Tibial nerve (tissue), 4 donors: ENCODE data around the gene CORO2A. TPM values are rescaled to one million over a fixed set of nuclear protein-coding genes. Genes with fewer than 3 reads are reported as not detected.
A peak's percentile ranks its signal among the peaks of the same experiment; 100 is the strongest.

Source experiments
- DNase-seq, 2 donors: peaks; one replicate each; pipeline ENCODE4 v3.0.0-alpha.2; 2019; ENCODE audit warnings: low spot score in 2 of 2
- H3K27ac ChIP-seq, 4 donors: fragments of 200-600 bp; sonication (generic) in 3 of 4; one replicate each; pipeline ENCODE4 v1.5.1; 2017 to 2019; ENCODE audit warnings: mild to moderate bottlenecking in 1 of 4
- H3K27me3 ChIP-seq, 2 donors: fragments of 200-600 bp; sonication (generic) in 1 of 2; one replicate each; pipeline versions ENCODE4 v1.5.1 to v1.6.0; 2017 to 2019
- H3K36me3 ChIP-seq, 3 donors: fragments of 200-600 bp; sonication (generic); one replicate each; pipeline ENCODE4 v1.5.1; 2018 to 2019
- H3K4me1 ChIP-seq, 4 donors: fragments of 200-600 bp; sonication (generic) in 3 of 4; one replicate each; pipeline ENCODE4 v1.5.1; 2017 to 2019
- H3K4me3 ChIP-seq, 4 donors: fragments of 200-600 bp; sonication (generic) in 3 of 4; one replicate each; pipeline ENCODE4 v1.5.1; 2017 to 2019; ENCODE audit warnings: mild to moderate bottlenecking in 1 of 4, moderate library complexity in 1 of 4
- H3K9me3 ChIP-seq, 4 donors: fragments of 200-600 bp; sonication (generic) in 3 of 4; one replicate each; pipeline ENCODE4 v1.5.1; 2017 to 2019
- EP300 ChIP-seq, 2 donors: sonication (generic); formaldehyde crosslinking; IDR thresholded peaks; one replicate each; pipeline ENCODE4 v1.6.1; 2017; ENCODE audit warnings: antibody characterized with exemption in 2 of 2, mild to moderate bottlenecking in 1 of 2
- POLR2A ChIP-seq, 2 donors: fragments of 450-650 bp; IDR thresholded peaks; one replicate each; pipeline ENCODE4 v1.6.1; 2017; ENCODE audit warnings: antibody characterized with exemption in 2 of 2, mild to moderate bottlenecking in 2 of 2, moderate library complexity in 2 of 2
- WGBS, 2 donors: methylation state at CpG; one replicate each; pipeline ENCODE4 v1.1.5; 2018; 5-methylcytosine and 5-hydroxymethylcytosine counted together
- small RNA-seq: library from RNA; depleted of rRNA; stranded (forward); fragments of <200 nt; gene quantifications from one replicate; pipeline ENCODE3, GENCODE V24; 2016
- total RNA-seq, 4 donors: library from RNA; depleted of rRNA; stranded (reverse); fragments of >200 nt; gene quantifications; one replicate each; pipeline ENCODE4 v1.1.0, GENCODE V29; 2016
- TF ChIP-seq, protein P1 (sequence below), 5 experiments: fragments of 200-600 bp in 3 of 5; fragments of 450-650 bp in 2 of 5; sonication (generic) in 3 of 5; IDR thresholded peaks; one replicate each; pipeline ENCODE4 v1.5.1; 2016 to 2019; ENCODE audit warnings: antibody characterized with exemption in 5 of 5, mild to moderate bottlenecking in 3 of 5, moderate library complexity in 2 of 5

The CORO2A gene
- total RNA-seq, 4 donors from 2014 or later: 1.9 to 3.3 (median 3.2) TPM

- peak in 1 of 2 donors; percentile 24 for DNase-seq
- peak overlapping the region in 3 of 4 donors; percentile 60 to 67 (median 60) for H3K27ac ChIP-seq
- H3K36me3 ChIP-seq: peaks cover 0 to 44% (median 0%) of the 10 kb centered on the region in 3 donors
- TF ChIP-seq, protein P1, sequence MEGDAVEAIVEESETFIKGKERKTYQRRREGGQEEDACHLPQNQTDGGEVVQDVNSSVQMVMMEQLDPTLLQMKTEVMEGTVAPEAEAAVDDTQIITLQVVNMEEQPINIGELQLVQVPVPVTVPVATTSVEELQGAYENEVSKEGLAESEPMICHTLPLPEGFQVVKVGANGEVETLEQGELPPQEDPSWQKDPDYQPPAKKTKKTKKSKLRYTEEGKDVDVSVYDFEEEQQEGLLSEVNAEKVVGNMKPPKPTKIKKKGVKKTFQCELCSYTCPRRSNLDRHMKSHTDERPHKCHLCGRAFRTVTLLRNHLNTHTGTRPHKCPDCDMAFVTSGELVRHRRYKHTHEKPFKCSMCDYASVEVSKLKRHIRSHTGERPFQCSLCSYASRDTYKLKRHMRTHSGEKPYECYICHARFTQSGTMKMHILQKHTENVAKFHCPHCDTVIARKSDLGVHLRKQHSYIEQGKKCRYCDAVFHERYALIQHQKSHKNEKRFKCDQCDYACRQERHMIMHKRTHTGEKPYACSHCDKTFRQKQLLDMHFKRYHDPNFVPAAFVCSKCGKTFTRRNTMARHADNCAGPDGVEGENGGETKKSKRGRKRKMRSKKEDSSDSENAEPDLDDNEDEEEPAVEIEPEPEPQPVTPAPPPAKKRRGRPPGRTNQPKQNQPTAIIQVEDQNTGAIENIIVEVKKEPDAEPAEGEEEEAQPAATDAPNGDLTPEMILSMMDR (IDR thresholded peaks at IDR 0.05): no peak
- TF ChIP-seq POLR2A (IDR thresholded peaks at IDR 0.05): no peak
- no peak for TF ChIP-seq EP300 (IDR thresholded peaks at IDR 0.05)
- 37 to 44% methylated on average over 6 of the region's 6 CpGs for WGBS, 2 donors
- H3K9me3 ChIP-seq: no peaks in the 10 kb centered on the region
- H3K27me3 ChIP-seq: no peaks in the 10 kb centered on the region
- H3K4me1 ChIP-seq: peaks cover 0 to 24% (median 7%) of the 10 kb centered on the region in 4 donors
- H3K4me3 ChIP-seq: no peak overlapping the region
These were observed 117.1 kb downstream of the CORO2A start for GRCh38 chr9:98075332-98075805.

DNA sequence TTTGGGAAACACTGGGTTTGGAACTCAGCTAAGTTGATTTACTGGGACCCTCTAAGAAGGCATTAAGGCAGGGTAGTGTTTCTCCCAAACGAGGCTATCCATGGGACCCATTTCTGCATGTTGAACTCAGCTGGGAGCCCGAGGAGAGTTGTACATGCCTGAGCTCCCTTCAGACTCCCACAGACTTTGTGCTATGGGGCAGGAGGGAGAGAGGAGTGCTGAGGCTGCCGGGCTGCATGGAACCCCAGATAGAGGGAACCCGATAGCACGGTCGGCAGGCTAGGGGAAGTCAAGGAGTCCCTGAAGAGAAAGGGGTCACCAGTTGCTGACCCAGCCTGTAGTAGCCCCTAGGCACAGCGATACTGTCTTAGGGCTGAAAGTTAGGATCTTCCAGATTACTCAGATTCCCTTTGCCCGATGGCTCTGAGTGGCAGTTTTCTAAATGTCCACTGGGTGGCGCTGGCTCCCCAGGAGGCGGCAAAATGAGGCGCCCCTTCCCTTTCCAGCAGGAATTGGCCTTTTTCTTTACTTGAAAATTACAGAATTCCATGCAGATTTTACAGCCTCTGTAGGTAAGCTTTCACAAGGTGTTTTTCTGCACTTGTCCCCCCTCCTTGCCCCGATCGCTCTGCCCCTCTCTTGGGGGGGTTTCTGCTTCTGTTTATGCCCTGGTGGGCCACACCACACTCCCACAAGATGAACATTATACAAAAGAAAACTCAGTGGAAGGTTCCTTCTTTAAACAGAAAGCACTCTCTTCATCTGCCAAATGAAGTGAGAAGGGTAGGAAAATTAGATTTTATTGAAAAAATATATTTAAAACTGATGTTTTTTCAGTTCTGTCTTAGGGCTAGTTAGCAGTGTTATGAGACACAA lies 118.1 kb downstream of the CORO2A start:
- Histone ChIP-seq H3K4me1 (peaks cover 0 to 24% (median 7%) of the 10 kb centered on the region in 4 donors), H3K27me3 (no peaks in the 10 kb centered on the region), H3K9me3 (no peaks in the 10 kb centered on the region), H3K4me3 (no peak overlapping the region), H3K27ac (peak overlapping the region in 3 of 4 donors; percentile 60 to 67 (median 60)), H3K36me3 (peaks cover 0 to 37% (median 0%) of the 10 kb centered on the region in 3 donors)
- 15 to 29% methylated on average over 13 of the region's 13 CpGs for WGBS, 2 donors
- peak; percentile 50 to 69 for DNase-seq
- TF ChIP-seq POLR2A (IDR thresholded peaks at IDR 0.05) (no peak), EP300 (IDR thresholded peaks at IDR 0.05) (no peak)
- TF ChIP-seq, protein P1 (IDR thresholded peaks at IDR 0.05): peak; percentile 83 to 97 (median 96)

- TF ChIP-seq EP300 (IDR thresholded peaks at IDR 0.05) (no peak), POLR2A (IDR thresholded peaks at IDR 0.05) (no peak)
- TF ChIP-seq, protein P1 (IDR thresholded peaks at IDR 0.05): no peak
- H3K9me3 ChIP-seq: no peaks in the 10 kb centered on the region
- peaks cover 0 to 20% (median 0%) of the 10 kb centered on the region in 3 donors for H3K36me3 ChIP-seq
These were observed 120.7 kb downstream of the CORO2A start for GRCh38 chr9:98071737-98072136.

More at GRCh38 chr9:98071737-98072136, 120.7 kb downstream of the CORO2A start:
- no peaks in the 10 kb centered on the region for H3K27me3 ChIP-seq
- no peak for DNase-seq
- peaks cover 0 to 24% (median 7%) of the 10 kb centered on the region in 4 donors for H3K4me1 ChIP-seq
- peak overlapping the region in 1 of 4 donors; percentile 37 for H3K27ac ChIP-seq
- 86 to 89% methylated on average over 9 of the region's 9 CpGs for WGBS, 2 donors
- H3K4me3 ChIP-seq: no peak overlapping the region

Small RNA genes lying within 50 kb of the gene (small RNA-seq; reads per million reads assigned to genes)
- gene MIR6854: not detected
- gene RF00017: not detected

Other genes with a start within 250 kb of the CORO2A start
- 10 to 100 TPM; 39.0 to 59.4 (median 51.8) TPM for gene ANP32B, start 209.3 kb downstream of the CORO2A start, total RNA-seq
- gene NANS, start 135.9 kb downstream of the CORO2A start, total RNA-seq: 10 to 100 TPM; 35.2 to 74.4 (median 44.6) TPM
- 10 to 100 TPM in 3 of 4 donors, 1 to 10 TPM in 1; 9.4 to 16.8 (median 10.1) TPM for gene TRIM14, start 73.4 kb downstream of the CORO2A start, total RNA-seq
- gene TBC1D2, start 63.0 kb upstream of the CORO2A start, total RNA-seq: 10 to 100 TPM; 29.9 to 61.8 (median 41.0) TPM